Measurements from ENCODE around the gene C9orf78. TPM values are rescaled to one million over a fixed set of nuclear protein-coding genes. Genes with fewer than 3 reads are reported as not detected.

The C9orf78 gene
- total RNA-seq, 1 donor from 2014 or later = 34.1 TPM

DNA sequence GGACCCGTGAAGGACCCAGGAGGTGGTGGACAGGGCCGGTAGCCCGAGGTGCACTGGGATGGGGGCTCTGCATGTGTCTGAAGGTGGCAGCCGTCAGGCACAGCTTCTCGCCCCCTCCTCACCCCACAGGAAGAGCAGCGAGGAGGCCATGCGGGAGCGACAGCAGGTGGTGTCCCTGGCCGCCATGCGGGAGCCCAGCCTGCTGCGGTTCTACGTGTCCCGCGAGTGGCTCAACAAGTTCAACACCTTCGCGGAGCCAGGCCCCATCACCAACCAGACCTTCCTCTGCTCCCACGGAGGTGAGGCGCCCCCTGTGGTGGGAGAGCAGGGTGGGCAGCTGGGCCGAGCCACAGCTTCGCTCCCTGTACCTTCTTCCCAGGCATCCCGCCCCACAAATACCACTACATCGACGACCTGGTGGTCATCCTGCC lies 40.1 kb upstream of the C9orf78 start:
- ATAC-seq (ENCODE audit: low read depth) (no peak), DNase-seq (no peak)
- POLR2A ChIA-PET = interaction anchor here (0.6 kb wide), 1 partner anchor 203 kb away, joined by 5 read pairs; no protein-coding TSS in a partner anchor
- intact Hi-C loops (cut with micrococcal nuclease) = no loop called here
- TF ChIP-seq, protein P1, sequence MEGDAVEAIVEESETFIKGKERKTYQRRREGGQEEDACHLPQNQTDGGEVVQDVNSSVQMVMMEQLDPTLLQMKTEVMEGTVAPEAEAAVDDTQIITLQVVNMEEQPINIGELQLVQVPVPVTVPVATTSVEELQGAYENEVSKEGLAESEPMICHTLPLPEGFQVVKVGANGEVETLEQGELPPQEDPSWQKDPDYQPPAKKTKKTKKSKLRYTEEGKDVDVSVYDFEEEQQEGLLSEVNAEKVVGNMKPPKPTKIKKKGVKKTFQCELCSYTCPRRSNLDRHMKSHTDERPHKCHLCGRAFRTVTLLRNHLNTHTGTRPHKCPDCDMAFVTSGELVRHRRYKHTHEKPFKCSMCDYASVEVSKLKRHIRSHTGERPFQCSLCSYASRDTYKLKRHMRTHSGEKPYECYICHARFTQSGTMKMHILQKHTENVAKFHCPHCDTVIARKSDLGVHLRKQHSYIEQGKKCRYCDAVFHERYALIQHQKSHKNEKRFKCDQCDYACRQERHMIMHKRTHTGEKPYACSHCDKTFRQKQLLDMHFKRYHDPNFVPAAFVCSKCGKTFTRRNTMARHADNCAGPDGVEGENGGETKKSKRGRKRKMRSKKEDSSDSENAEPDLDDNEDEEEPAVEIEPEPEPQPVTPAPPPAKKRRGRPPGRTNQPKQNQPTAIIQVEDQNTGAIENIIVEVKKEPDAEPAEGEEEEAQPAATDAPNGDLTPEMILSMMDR (IDR thresholded peaks at IDR 0.05) = no peak
- no peak overlapping the region for H3K27ac Mint-ChIP-seq
- no peaks in the 10 kb centered on the region for H3K9me3 Mint-ChIP-seq
- no peaks in the 10 kb centered on the region for H3K27me3 Mint-ChIP-seq
- CTCF ChIA-PET = no interaction called here
- no peak overlapping the region for H3K4me3 Mint-ChIP-seq
- H3K36me3 Mint-ChIP-seq (ENCODE audit: low read depth) = peaks cover 52% of the 10 kb centered on the region
- peaks cover 5% of the 10 kb centered on the region for H3K4me1 Mint-ChIP-seq

DNA sequence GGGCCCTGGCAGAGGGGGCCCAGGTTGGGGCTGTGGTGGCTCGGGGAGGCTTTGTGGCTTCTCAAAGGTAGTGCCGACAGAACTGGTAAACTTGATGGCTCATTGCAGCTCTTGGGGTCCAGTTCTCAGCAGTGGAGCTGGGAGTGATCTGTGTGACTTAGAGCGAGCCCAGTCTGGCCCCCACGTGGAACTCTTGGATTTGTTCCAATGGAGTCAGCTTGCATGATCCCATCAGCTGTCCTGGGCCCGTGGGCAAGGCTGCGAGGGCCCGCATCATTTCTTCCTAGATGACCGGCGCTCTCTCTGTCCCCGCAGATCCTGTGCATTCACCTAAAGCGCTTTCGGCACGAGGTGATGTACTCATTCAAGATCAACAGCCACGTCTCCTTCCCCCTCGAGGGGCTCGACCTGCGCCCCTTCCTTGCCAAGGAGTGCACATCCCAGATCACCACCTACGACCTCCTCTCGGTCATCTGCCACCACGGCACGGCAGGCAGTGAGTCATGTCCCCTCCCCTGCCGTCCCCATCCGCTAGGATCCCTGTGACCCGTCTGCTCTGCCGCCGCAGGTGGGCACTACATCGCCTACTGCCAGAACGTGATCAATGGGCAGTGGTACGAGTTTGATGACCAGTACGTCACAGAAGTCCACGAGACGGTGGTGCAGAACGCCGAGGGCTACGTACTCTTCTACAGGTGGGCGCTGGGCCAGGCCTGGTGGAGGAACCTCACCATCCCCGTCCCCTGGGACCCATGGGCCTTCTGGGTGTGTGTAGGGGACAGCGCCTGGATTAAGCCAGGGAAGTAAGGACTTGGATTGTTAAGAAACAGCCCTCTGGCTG lies 39.4 kb upstream of the C9orf78 start:
- H3K27me3 Mint-ChIP-seq = no peaks in the 10 kb centered on the region
- ChIA-PET CTCF (no interaction called here), POLR2A (interaction anchor here (0.6 kb wide), 1 partner anchor 203 kb away, joined by 5 read pairs; no protein-coding TSS in a partner anchor)
- no peak for DNase-seq
- intact Hi-C loops (cut with micrococcal nuclease) = no loop called here
- peaks cover 51% of the 10 kb centered on the region for H3K36me3 Mint-ChIP-seq (ENCODE audit: low read depth)
- no peak for ATAC-seq (ENCODE audit: low read depth)
- H3K4me1 Mint-ChIP-seq = peaks cover 6% of the 10 kb centered on the region
- TF ChIP-seq, protein P1 (IDR thresholded peaks at IDR 0.05) = no peak
- H3K27ac Mint-ChIP-seq = no peak overlapping the region
- no peaks in the 10 kb centered on the region for H3K9me3 Mint-ChIP-seq
- H3K4me3 Mint-ChIP-seq = no peak overlapping the region

DNA sequence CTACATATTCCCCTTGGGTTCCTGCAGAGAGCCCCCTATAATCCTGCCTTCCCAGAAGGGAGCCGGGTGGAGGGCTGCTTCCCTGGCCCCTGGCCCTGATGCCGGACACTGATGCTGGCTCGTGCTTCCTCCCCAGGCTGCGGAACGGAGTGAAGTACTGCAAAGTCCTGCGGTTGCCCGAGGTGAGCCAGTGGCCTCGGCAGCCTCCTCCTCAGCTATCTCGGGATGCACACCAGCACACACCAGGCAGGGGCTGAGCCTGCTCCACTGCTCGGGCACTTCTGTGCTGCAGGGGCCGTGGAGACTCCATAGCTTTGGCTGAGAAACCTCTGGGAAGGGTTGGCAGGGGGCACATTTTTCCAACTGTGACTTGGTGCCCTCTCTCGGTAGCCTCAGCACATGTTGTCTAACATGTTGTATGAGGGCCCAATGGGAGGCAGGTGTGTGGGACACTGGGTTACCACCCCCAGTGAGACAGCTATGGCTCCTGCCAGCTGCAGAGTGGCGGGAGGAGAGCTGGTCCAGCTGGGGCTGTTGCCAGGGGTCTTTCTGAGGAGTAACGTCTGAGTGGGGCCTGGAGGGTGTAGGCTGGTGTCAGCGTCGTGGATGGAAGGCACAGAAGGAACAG lies 38.6 kb upstream of the C9orf78 start:
- Mint-ChIP-seq H3K36me3 (ENCODE audit: low read depth) (peaks cover 48% of the 10 kb centered on the region), H3K27ac (no peak overlapping the region), H3K4me3 (no peak overlapping the region), H3K4me1 (peaks cover 13% of the 10 kb centered on the region), H3K27me3 (no peaks in the 10 kb centered on the region), H3K9me3 (no peaks in the 10 kb centered on the region)
- TF ChIP-seq, protein P1 (IDR thresholded peaks at IDR 0.05) = no peak
- ChIA-PET POLR2A (no interaction called here), CTCF (no interaction called here)
- no peak for ATAC-seq (ENCODE audit: low read depth)
- intact Hi-C loops (cut with micrococcal nuclease) = no loop called here
- no peak for DNase-seq

DNA sequence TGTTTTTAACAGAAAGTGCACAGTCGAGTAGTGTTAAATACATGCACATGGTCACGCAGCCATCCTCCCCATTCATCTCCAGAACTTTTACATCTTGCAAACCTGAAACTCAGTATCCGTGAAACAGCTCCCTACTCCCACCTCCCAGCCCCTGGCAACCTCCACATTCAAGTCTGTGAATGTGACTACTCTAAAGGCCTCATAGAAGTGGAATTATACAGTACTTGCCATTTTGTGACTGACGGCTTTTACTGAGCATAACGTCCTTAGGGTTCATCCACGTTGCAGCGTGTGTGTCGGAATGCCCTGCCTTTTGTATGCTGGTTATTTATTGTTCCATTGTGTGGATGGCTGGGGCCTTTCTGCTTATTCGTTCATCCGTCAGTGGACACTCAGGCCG lies 36.0 kb upstream of the C9orf78 start:
- DNase-seq = no peak
- TF ChIP-seq, protein P1 (IDR thresholded peaks at IDR 0.05) = no peak
- no peak for ATAC-seq (ENCODE audit: low read depth)
- no peak overlapping the region for H3K4me3 Mint-ChIP-seq
- H3K27me3 Mint-ChIP-seq = no peaks in the 10 kb centered on the region
- H3K9me3 Mint-ChIP-seq = no peaks in the 10 kb centered on the region
- peaks cover 44% of the 10 kb centered on the region for H3K36me3 Mint-ChIP-seq (ENCODE audit: low read depth)
- intact Hi-C loops (cut with micrococcal nuclease) = no loop called here
- H3K4me1 Mint-ChIP-seq = peaks cover 18% of the 10 kb centered on the region
- CTCF ChIA-PET = no interaction called here
- no peak overlapping the region for H3K27ac Mint-ChIP-seq
- POLR2A ChIA-PET = interaction anchor here (0.6 kb wide), 1 partner anchor 92 kb away, joined by 5 read pairs; no protein-coding TSS in a partner anchor
